Anterior cingulate cortex (tissue), 58 donors: ENCODE results near the gene BARX1.
"Not testable (repeated sequence)": the region's sequence is repeated elsewhere in the genome, so short reads cannot be mapped to it uniquely, and the experiment has no call there.

Experiments
- DNase-seq, 58 donors: peaks; one replicate each; lab custom pipeline; 2025; lab: John Stamatoyannopoulos, UW

BARX1 gene

DNA sequence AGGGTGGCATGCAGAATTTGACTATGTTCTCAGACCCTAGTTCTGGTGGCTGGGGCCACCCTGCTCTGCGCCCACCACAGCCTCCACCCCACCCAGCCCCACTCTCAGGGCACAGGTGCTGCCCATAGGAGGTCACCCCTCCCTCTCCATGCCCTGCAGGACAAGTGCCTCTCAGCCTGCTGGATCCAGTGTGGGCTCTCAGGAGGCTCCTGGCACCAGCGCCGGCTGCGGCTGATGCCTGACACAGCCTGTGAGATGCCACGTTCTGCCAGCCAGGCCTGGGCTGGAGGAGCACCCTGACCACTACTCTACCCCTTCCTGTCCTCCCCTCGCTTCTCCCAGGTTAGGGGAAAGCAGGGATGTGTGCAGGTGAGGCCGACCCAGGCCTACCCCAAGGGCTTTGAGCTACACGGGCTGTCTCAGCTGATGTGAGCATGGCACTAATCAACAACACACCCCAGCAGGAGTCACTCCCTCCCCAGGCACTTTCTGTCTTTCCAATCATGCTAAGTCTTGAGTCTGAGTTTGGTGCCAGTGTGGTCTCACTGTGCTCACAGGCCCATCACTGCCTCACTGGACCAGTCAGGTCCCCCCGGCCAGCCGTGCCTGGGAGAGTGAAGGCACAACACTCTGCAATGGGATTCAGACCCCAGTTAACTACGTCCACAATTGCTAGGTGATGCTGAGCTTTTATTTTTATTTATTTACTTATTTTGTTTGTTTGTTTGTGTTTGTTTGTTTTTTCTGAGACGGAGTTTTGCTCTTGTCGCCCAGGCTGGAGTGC, 12.1 kb upstream of the BARX1 start:
- no peak for DNase-seq

DNA sequence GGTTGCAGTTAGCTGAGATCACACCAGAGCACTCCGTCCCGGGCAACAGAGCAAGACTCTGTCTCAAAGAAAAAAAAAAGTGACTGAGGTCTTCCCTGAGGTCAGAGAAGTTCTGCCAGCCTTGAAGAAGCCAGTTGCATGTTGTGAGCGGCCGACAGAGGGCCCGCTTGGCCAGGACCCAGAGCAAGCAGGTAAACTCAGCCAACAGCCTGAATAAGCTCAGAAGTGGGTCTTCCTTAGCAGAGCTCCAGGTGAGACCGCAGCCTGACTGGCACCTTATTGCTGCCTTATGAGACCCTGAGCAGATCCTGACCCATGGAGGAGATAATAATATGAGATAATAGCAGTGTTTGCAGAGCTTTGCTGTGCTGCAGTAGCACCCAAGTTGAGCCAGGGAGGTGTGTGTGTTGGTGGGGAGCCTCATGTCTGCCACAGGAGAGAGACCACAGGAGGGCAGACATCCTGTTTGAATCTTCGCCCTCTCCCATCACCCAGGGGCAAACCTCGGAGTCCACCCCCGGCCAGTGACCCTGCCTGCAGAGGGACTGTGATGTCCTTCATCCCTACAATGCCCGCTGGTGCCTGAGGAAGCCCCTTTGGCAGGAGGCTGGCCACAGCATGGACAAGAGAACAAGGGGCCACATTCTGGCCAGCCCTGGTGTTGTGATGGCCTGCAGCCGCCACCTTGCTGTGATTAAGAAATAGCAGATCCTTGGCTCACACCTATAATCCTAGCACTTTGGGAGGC, 10.8 kb upstream of the BARX1 start:
- DNase-seq: no peak

DNA sequence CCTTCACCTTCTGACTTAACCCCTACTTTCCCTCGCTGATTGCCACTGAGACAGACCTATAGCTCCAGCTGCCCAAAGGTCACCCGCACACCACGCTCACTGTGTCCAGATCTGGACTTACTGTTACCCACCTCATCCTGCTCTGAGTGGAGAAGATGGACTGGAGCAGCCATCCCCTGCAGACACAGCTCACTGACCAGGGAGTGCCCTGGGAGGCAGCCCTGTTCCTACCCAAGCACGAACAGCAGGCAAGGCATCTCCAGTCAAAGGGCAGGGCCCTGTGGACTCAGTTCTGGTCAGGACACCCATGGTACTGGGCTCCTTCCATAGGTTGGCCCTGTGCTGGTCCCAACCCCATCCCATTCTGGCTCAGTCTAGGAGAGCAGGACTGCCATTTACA, 9.5 kb upstream of the BARX1 start:
- DNase-seq: no peak

DNA sequence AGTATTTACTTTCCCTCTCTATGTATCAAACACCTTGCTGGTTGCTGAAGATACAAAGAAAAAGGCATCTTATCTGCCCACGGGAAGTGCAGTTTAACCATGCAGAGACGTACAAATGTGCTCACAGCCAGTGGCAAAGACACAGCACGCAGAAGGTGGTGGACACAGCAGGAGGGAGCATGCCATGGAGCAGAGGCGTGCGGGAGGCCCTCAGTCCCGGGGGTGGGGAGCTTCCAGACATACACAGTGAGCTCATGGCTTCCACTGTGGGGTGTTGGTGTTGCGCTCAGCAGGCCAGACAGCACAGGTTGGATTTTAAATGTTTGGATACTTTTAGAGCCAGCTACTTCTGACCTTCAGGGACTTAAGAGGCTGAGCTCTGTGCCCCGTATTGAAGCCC, 8.8 kb upstream of the BARX1 start:
- no peak for DNase-seq

DNA sequence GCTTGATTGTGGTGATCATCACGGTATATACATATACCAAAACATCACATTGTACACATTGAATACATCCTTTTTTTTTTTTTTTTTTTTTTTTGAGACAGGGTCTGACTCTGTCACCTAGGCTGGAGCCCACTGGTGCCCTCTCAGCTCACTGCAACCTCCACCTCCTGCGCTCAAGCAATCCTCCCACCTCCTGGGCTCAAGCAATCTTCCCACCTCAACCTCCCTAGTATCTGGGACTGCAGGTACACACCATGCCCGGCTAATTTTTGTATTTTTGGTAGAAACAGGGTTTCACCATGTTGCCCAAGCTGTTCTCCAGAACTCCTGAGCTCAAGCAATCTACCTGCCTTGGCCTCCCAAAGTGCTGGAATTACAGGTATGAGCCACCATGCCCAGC, 8.3 kb upstream of the BARX1 start:
- DNase-seq: not testable (repeated sequence)

DNA sequence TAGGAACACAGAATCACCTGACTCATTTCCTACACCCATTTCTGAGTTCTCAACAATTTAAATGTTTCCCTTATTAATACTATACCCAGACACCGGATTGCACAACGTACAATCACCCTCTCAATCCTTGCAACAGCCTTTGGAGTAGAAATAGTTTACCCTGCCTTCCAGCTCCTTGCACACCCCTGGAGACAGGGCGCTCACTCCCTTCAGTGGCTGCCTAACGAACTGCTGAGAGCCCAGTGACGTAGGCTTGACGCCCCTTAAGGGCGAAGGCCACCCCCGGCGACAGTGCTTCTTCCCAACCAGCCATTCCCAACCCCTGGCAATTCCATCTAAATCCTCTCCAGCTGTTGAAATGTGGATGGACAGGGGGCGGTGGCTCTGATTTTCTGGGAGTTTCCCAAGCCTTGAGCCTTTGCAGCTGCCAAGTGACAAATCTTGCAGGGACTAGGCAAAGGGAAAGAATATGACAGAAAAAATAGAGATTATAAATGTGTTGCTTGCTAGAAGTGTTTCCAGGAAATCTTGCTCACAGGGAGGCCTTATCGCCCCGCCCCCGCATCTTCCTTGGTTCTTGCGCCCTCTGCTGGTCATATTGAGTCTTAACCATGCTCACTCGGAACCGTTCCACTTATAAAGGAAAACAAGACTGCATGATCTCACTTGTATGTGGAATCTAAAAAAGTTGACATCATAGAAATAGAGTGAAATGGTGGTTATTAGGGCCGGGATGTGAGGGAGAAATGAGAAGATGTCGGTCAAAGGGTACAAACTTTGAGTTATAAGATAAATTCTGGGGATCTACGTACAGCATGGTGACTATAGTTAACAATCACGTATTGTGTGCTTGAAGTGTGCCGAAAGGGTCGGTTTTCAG, 7.6 kb upstream of the BARX1 start:
- peak in 56 of 58 donors; percentile 5 to 77 (median 40) for DNase-seq

DNA sequence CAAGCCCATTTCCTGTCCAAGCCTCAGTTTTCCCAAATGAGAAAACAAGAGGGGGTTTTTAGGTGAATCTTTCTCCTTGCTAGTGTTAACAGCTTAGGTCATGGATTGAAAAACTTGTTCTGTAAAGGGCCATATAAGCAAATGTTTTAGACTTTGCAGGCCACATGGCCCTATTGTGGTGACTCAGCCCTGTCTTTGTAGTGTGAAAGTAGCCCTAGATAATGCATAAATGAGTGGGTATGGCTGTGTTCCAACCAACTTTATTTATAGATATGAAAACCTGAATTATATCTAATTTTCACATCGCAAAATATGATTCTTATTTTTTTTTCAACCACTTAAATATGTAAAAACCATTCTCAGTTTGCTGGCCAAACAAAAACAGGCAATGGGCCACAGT, 6.9 kb upstream of the BARX1 start:
- no peak for DNase-seq

DNA sequence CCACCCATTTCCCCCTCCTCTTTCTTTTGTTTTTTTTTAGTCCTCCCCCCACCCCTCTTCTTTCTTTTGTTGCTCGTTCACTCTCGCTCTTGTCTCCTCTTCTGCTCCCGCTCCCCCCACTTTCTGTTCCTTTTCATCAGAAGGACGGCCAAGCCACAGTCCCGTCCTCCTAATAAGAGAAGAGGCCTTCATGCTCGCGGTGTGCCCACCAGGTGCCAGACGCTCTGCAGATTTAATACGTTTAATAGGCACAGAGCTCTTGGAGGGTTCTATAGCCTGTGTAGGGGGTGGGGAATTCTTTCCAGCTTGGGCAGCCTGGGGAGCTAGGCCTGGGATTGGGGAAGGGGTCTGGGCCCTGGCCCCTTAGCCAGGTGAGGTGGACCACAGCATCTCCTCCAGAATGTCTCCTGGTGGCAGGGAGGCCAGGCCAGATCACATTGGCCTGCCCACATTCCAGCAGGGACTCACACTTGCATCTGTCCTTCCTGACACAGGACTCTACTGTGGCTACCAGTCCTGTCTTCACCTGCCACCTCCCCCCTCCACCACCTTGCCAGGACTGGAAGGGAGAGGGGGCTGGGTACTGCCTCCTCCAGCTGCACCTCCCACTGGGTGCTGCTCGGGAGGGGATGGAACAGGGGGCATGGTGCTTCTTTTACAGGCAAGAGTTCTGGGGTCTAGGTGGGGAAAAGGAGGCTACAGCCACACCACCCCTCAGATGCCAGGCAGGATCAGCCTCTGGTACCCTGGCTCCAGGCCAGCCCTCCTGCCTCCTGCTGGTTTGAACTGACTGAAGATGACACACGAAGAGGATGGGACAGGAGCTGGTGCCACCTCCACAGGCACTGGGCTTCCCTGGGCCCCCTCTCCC, 6.1 kb upstream of the BARX1 start:
- no peak for DNase-seq

DNA sequence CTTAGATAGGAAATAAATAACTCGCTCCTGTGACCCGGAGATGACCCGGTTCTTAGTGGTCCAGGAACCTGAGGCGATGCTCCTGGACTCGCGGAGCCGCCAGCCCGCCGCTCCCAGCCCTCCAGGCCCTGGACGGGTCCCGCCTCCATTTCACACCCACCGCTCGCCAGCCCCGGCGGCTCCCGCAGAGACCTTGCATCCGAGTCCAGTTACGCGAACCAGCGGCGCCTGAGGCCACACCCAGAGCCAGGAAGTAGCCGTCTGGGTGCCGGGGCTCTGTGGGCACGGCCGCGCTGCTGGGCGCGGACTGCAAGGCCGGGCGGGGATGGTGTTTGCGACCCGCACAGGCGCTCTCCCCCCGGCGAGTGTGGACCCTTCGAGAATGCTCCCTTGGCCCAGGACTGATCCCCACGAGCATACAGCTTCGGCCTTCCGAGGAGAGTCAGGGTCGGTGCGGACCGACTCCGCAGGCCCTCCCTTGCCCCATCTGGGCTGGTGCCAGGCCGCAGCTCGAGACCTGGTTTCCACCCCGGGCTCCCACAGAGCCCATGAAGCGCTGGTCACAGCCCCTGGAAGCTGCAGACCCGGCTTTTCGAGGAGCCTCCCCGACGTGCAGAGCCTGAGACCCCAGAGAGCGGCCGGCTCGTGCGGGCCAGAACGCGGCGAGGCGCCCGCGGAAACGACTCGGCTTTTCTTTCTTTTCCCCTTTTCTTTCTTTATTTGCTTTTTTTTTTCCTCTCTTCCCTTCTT, 5.2 kb upstream of the BARX1 start:
- DNase-seq: no peak

DNA sequence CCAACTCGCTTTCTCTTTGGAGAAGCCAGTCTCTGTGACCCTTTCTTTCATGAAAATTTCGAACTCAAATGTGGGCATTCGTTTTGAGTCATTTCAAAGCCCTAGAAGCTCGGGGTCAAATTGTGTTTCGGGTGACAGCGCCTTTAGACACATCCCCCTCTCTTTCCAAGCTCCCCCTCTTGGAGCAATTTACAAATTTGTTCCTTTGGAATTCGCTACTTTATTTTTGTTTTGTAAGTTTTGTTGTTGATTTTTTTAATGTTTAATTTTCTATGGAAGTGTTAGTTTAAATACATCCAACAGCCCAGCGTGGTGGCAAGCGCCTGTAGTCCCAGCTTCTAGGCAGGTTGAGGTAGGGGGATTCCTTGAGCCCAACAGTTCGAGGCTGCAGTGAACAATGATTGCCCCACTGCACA, 4.6 kb upstream of the BARX1 start:
- DNase-seq: no peak

DNA sequence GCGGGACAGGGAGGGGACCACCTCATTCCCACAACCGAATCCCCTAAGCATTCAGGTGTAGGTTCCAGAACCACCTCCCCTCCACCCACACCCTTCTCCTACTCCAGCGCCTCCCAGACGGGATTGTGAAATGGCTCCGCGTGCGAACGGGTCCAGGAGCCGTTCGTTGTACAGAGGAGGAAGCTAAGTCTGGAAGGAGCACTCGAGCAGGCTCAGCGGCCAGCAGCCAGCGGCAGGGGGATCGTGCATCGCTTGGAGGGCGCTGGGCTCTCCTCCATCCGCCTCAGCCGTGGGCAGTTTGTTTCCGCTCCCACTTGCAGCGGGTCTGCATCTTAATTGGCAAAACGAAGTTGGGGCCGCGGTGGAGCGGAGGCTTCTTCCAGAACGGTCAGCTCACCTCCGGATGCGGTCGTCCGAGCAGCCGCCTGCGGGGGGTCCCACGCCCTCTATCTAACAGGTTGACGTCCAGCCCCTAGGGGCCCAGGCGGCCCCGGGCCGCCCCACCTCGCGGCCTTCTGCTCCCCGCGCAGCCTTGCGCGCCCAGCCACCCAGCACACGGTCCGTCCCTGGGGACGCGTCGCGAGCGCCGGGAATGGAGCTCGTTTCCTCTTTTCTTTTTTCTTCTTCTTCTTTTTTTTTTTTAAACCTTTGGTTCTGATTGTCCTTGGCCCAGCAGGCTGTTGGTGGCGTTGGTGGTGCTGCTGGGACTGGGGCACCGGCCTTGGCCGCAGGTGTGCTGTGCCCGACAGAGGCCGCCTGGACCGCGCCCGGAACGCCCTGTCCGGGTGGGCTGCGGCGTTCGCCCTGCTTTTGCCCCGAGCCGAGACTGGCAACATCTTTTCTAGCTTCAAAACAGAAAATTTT, 3.9 kb upstream of the BARX1 start:
- no peak for DNase-seq

DNA sequence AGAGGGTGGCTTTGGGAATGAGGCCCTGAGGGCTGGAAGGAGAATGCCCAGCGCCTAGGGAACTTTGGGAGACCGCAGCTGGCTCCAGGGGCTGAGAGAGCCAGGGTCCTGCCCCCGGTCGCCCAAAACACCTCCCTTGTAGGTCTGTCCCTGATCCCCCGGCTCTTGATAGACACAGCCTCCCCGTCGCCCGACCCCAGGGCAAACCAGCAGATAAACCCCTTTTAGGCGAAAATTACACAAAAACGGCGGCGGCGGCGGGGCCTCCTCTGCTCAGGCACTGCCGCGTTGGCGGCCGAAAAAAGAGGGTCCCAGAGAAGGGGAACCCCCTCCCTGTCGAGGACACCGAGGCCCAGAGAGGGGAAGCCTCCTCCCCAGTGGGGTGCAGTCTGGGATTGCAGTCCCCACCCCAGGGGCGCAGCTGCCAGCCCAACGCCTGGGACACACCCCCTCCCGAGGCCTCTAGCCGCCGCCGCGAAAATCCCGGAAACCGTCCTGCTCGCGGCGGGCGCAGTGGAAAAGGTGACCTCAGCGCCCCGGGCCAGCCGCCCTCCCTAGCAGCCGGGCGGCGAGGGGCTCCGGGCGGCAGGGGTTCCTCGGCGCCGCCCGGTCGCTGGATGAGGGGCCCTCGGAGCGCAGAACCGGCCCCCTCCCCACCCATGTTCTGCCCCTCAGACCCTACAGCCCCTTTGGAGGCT, 3.1 kb upstream of the BARX1 start:
- DNase-seq: no peak

DNA sequence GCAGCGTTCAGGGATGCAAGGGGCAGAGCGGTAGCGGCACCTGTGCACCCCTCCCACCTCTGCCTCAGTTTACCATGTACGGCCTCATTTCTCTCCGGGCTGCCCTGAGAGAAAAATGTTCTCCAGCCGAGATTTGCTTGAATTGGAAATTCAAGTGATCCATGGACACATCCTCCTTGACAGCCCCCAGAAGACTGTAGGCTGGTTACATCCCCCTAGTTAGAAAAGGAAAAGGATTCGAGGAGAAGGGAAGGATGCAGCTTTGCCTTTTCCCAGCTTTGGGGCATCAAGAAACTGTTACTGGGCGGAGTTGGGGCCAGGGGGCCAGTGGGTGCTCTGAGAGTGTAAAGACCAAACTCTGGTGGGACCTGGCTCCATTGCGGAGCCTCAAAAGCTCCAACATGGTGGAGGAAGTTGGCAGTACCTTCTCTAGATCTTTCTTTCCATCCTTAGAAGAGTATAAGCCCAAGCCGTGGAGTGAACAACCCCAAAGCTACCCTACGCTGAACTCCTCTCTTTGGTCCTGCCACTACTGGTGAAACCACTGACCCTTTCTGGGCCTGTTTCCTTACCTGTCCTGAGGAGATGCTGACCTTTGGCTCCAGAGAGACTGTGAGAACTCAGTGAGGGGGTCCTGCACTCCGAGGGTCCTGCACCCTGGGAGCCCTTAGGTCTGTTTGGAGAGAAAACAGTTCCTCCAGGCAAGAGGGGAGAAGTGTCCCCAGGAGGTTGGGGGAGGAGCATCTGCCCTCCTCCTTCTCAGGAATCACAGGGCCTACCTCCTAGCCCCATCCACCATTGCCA, 1.0 kb upstream of the BARX1 start:
- no peak for DNase-seq

DNA sequence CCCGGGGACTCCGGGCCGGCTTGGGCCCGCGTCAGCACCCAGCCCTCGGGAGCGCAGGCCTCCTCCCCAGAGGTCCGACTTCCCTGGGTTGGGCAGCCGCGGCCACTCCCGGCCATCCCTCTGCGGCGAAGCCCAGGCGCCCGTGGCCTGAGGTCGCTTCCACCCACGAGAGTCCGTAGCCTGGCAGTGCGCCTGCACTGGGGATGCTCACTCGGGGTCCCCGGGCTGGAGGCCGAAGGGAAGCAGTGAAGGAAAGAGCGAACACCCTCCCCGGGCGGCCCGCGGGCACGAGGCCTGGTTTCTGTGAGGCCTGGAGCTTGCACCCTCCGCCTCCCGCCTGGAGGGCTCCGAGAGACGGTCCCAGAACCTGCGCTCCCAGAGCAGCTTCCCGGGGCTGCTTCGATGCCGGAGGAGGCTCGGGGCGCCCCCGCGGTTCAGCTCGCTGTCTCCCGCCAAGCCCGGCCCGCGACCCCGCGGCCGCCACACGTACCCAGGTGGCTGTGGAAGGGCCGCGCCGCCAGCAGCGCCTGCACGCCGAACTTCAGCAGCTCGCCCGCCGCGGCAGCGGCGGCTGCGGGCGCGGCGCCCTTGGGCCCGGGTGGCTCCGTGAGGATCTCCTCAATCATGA, 607 bp downstream of the BARX1 start:
- DNase-seq: no peak

DNA sequence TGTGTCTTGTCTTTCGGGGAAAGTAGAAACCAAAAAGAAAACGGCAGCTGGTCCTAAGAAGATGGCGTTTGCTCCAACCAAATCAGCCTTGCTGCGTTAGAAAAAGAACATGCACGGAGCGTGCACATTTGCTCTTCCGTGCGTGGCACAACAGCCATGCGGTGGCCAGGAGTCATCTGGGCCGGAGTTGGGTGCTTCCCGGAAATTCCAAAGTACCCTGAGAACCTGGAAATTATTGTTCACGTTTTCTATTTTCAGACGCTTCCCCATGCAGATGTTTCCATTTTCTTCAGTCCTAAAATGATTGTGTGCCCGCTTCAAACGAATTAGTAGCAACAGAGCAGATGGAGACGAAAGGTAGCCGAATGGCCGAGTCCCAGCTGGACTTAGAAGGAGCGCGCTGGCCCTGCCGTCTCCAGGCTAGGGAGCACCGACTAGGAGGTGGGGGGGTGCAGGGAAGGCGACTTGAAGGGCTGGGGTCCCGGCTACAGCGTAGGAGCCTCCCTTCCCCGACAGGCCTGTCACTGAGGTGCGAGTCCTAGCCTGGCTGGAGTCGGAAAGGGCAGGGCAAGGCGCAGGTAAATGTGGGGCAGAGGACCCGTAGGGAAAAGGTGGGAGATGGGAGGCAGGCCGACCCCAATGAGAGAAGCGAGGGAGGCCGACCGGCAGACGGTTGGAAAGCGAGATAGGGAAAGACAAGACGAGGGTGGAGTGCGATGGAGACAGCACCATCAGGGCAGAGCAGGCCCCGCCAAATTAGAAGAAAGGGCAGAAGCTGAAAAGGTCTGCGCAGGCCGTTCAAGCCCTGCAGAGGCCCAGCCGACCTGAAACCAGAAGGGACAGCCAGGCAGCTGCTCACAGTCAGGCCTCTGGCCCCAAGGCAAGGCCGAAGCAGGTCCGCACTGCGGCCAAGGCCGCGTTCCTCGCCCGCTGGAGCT, 1.4 kb downstream of the BARX1 start:
- no peak for DNase-seq
